HT-29 (cell line): Measurements from ENCODE around the gene ZNF366. TPM values are rescaled to one million over a fixed set of nuclear protein-coding genes. Genes with fewer than 3 reads are reported as not detected.
A peak's percentile ranks its signal among the peaks of the same experiment; 100 is the strongest.
"Not testable (repeated sequence)": the region's sequence is repeated elsewhere in the genome, so short reads cannot be mapped to it uniquely, and the experiment has no call there.

ENCODE experiments used
- DNase-seq: peaks from one replicate; pipeline ENCODE4 v3.0.0-alpha.2; 2015; ENCODE audit warnings: low spot score
- total RNA-seq: library from RNA; depleted of rRNA; stranded (reverse); fragments of >200 nt; shearing (Covaris generic); gene quantifications from 2 replicates; pipeline ENCODE4 v1.2.3, GENCODE V29; 2014; rRNA removed

Gene ZNF366
- total RNA-seq, 1 experiment from 2014 or later: not detected

GRCh38 chr5:72407541-72407940 lies 99.7 kb downstream of the ZNF366 start:
- DNase-seq: no peak

- no peak for DNase-seq
These were observed 100.1 kb downstream of the ZNF366 start for GRCh38 chr5:72407078-72407477.

- DNase-seq: not testable (repeated sequence)
These were observed 102.4 kb downstream of the ZNF366 start for GRCh38 chr5:72404771-72405170.

GRCh38 chr5:72402959-72403628 lies 104.1 kb downstream of the ZNF366 start:
- peak; percentile 37 for DNase-seq

GRCh38 chr5:72402381-72402890 lies 104.8 kb downstream of the ZNF366 start:
- no peak for DNase-seq

GRCh38 chr5:72400950-72401349 lies 106.3 kb downstream of the ZNF366 start:
- no peak for DNase-seq

GRCh38 chr5:72397836-72398235 lies 109.4 kb downstream of the ZNF366 start:
- DNase-seq: no peak

- DNase-seq: peak; percentile 38
These were observed 112.5 kb downstream of the ZNF366 start for GRCh38 chr5:72394688-72395087.

- DNase-seq: no peak
These were observed 114.2 kb downstream of the ZNF366 start for GRCh38 chr5:72393052-72393451.

Other genes with a start within 250 kb of the ZNF366 start
- gene MRPS27, start 187.2 kb downstream of the ZNF366 start, total RNA-seq: 52.7 and 56.4 TPM in 2 replicates
- 2.6 and 3.2 TPM in 2 replicates for gene PTCD2, start 187.0 kb downstream of the ZNF366 start, total RNA-seq